WI38 (cell line): ENCODE data around the gene IFITM10.

Experiments
- H3K4me3 ChIP-seq: 2 replicates; pipeline ENCODE4 v1.5.1; 2011; ENCODE audit warnings: low read depth, mild to moderate bottlenecking, control low read depth, low read length
- CTCF ChIP-seq: IDR thresholded peaks from 2 replicates; pipeline ENCODE4 v1.5.1; 2012; ENCODE audit warnings: low read depth, mild to moderate bottlenecking, control low read depth, low read length

The IFITM10 gene

GRCh38 chr11:1780700-1781592, 30.6 kb upstream of the IFITM10 start:
- H3K4me3 ChIP-seq, result no peak overlapping the region
- TF ChIP-seq CTCF, result no peak

GRCh38 chr11:1779806-1780699, 29.7 kb upstream of the IFITM10 start:
- H3K4me3 ChIP-seq, result no peak overlapping the region
- no peak for TF ChIP-seq CTCF

GRCh38 chr11:1779034-1779805, 28.8 kb upstream of the IFITM10 start:
- H3K4me3 ChIP-seq, result no peak overlapping the region
- no peak for TF ChIP-seq CTCF

GRCh38 chr11:1778141-1778911, 27.9 kb upstream of the IFITM10 start:
- no peak overlapping the region for H3K4me3 ChIP-seq
- TF ChIP-seq CTCF, result no peak

GRCh38 chr11:1777737-1778136, 27.3 kb upstream of the IFITM10 start:
- TF ChIP-seq CTCF, result no peak
- no peak overlapping the region for H3K4me3 ChIP-seq

GRCh38 chr11:1776944-1777715, 26.7 kb upstream of the IFITM10 start:
- no peak overlapping the region for H3K4me3 ChIP-seq
- no peak for TF ChIP-seq CTCF
